ENCODE measurements around the gene NTNG2. TPM values are rescaled to one million over a fixed set of nuclear protein-coding genes. Genes with fewer than 3 reads are reported as not detected.

NTNG2 gene
- total and polyA plus RNA-seq, 2 donors (not counting 1 experiment from before 2014, with no cell fraction given) = 5.0 to 6.6 TPM

GRCh38 chr9:132167192-132167591 lies 5.3 kb downstream of the NTNG2 start:
- Histone ChIP-seq H3K9ac (ENCODE audit: low read length) (no peak overlapping the region), H2AFZ (ENCODE audit: insufficient read depth, low read depth, low read length, poor library complexity, severe bottlenecking) (no peak overlapping the region), H3K79me2 (ENCODE audit: control insufficient read depth, insufficient read depth, low read length) (no peaks in the 10 kb centered on the region), H4K20me1 (ENCODE audit: control insufficient read depth, insufficient read depth, low read length, poor library complexity, severe bottlenecking) (no peaks in the 10 kb centered on the region), H3K36me3 (replicated peaks in 1 of 2; ENCODE audit: control extremely low read depth in 1 of 2, control insufficient read depth in 1 of 2, extremely low read depth in 1 of 2, insufficient read depth in 2 of 2, low read length in 1 of 2) (no peaks in the 10 kb centered on the region), H3K27ac (ENCODE audit: low read length in 2 of 2) (no peak overlapping the region), H3K4me3 (ENCODE audit: control extremely low read depth in 1 of 5, extremely low read depth in 1 of 5, insufficient read depth in 1 of 5, low read depth in 2 of 5, low read length in 4 of 5) (no peak overlapping the region), H3K9me3 (ENCODE audit: control extremely low read depth in 1 of 3, control insufficient read depth in 2 of 3, insufficient read depth in 1 of 3, low read length in 2 of 3) (peaks cover 0 to 3% (median 0%) of the 10 kb centered on the region in 3 donors), H3K4me2 (replicated peaks; ENCODE audit: low read depth, low read length, poor library complexity, severe bottlenecking) (no peak overlapping the region), H3K27me3 (replicated peaks in 1 of 4; ENCODE audit: control extremely low read depth in 1 of 4, control insufficient read depth in 3 of 4, insufficient read depth in 4 of 4, low read length in 3 of 4) (peaks cover 0 to 69% (median 33%) of the 10 kb centered on the region in 4 experiments), H3K4me1 (ENCODE audit: control insufficient read depth in 2 of 2, insufficient read depth in 2 of 2, low read length in 2 of 2) (peaks cover 21 to 24% of the 10 kb centered on the region in 2 donors)
- CTCF ChIA-PET = interaction anchor here (1.0 to 12.2 kb wide), 3 partner anchors 69 to 245 kb away, joined by 3 to 144 read pairs (median 102); no protein-coding TSS in a partner anchor
- intact Hi-C loops (cut with micrococcal nuclease) = loop anchor here (10.0 kb wide), 1 partner anchor 402 kb away; no protein-coding TSS in a partner anchor
- Mint-ChIP-seq H3K27ac (no peak overlapping the region), H3K27me3 (peaks cover 66% of the 10 kb centered on the region), H3K4me3 (no peak overlapping the region), H3K9me3 (ENCODE audit: insufficient read depth) (no peaks in the 10 kb centered on the region), H3K4me1 (peaks cover 10% of the 10 kb centered on the region)
- DNase-seq = no peak
- 81% methylated on average over 5 of the region's 7 CpGs for WGBS (ENCODE audit: insufficient coverage)
- no peak for ATAC-seq (ENCODE audit: low read depth)
- TF ChIP-seq EZH2 (IDR thresholded peaks at IDR 0.05; ENCODE audit: borderline replicate concordance, insufficient read depth, low read depth, low read length, poor library complexity, severe bottlenecking) (no peak), CTCF (IDR thresholded peaks at IDR 0.05) (no peak)
- POLR2A ChIA-PET = no interaction called here

- ChIA-PET CTCF (interaction anchor here (1.0 to 12.2 kb wide), 4 partner anchors 28 to 244 kb away, joined by 3 to 144 read pairs (median 58); no protein-coding TSS in a partner anchor), POLR2A (no interaction called here)
- Histone ChIP-seq H2AFZ (ENCODE audit: insufficient read depth, low read depth, low read length, poor library complexity, severe bottlenecking) (no peak overlapping the region), H3K36me3 (replicated peaks in 1 of 2; ENCODE audit: control extremely low read depth in 1 of 2, control insufficient read depth in 1 of 2, extremely low read depth in 1 of 2, insufficient read depth in 2 of 2, low read length in 1 of 2) (no peaks in the 10 kb centered on the region), H4K20me1 (ENCODE audit: control insufficient read depth, insufficient read depth, low read length, poor library complexity, severe bottlenecking) (no peaks in the 10 kb centered on the region), H3K27me3 (replicated peaks in 1 of 4; ENCODE audit: control extremely low read depth in 1 of 4, control insufficient read depth in 3 of 4, insufficient read depth in 4 of 4, low read length in 3 of 4) (peaks cover 0 to 57% (median 28%) of the 10 kb centered on the region in 4 experiments), H3K4me1 (ENCODE audit: control insufficient read depth in 2 of 2, insufficient read depth in 2 of 2, low read length in 2 of 2) (peaks cover 9 to 15% of the 10 kb centered on the region in 2 donors), H3K9ac (ENCODE audit: low read length) (no peak overlapping the region), H3K27ac (ENCODE audit: low read length in 2 of 2) (no peak overlapping the region), H3K4me2 (replicated peaks; ENCODE audit: low read depth, low read length, poor library complexity, severe bottlenecking) (no peak overlapping the region), H3K4me3 (ENCODE audit: control extremely low read depth in 1 of 5, extremely low read depth in 1 of 5, insufficient read depth in 1 of 5, low read depth in 2 of 5, low read length in 4 of 5) (no peak overlapping the region), H3K9me3 (ENCODE audit: control extremely low read depth in 1 of 3, control insufficient read depth in 2 of 3, insufficient read depth in 1 of 3, low read length in 2 of 3) (peaks cover 0 to 3% (median 0%) of the 10 kb centered on the region in 3 donors), H3K79me2 (ENCODE audit: control insufficient read depth, insufficient read depth, low read length) (no peaks in the 10 kb centered on the region)
- no peak for ATAC-seq (ENCODE audit: low read depth)
- DNase-seq = no peak
- Mint-ChIP-seq H3K4me3 (no peak overlapping the region), H3K4me1 (peaks cover 6% of the 10 kb centered on the region), H3K9me3 (ENCODE audit: insufficient read depth) (no peaks in the 10 kb centered on the region), H3K27ac (no peak overlapping the region), H3K27me3 (peaks cover 66% of the 10 kb centered on the region)
- 79% methylated on average over 8 of the region's 8 CpGs for WGBS (ENCODE audit: insufficient coverage)
- no peak for TF ChIP-seq EZH2 (IDR thresholded peaks at IDR 0.05; ENCODE audit: borderline replicate concordance, insufficient read depth, low read depth, low read length, poor library complexity, severe bottlenecking)
- no peak for TF ChIP-seq CTCF (IDR thresholded peaks at IDR 0.05)
- intact Hi-C loops (cut with micrococcal nuclease) = loop anchor here (10.0 kb wide), 1 partner anchor 404 kb away; no protein-coding TSS in a partner anchor
Measured at GRCh38 chr9:132168347-132168746, 6.5 kb downstream of the NTNG2 start.
